NCI-H446 (cell line): ENCODE measurements around the gene OSBP2.
"Not testable (repeated sequence)": the region's sequence is repeated elsewhere in the genome, so short reads cannot be mapped to it uniquely, and the experiment has no call there.

Source experiments
- DNase-seq, 2 experiments: peaks; one replicate each; lab custom pipeline; 2025; lab: John Stamatoyannopoulos, UW

Gene OSBP2

GRCh38 chr22:30763815-30764673 is 69.4 kb downstream of the OSBP2 start:
- DNase-seq: peak; percentile 40 to 81

- DNase-seq: no peak
Observed at GRCh38 chr22:30767661-30768060, 73.0 kb downstream of the OSBP2 start.

GRCh38 chr22:30770716-30771115 is 76.0 kb downstream of the OSBP2 start:
- DNase-seq: no peak

GRCh38 chr22:30773919-30774318 is 79.2 kb downstream of the OSBP2 start:
- no peak for DNase-seq

GRCh38 chr22:30774566-30774965 is 79.9 kb downstream of the OSBP2 start:
- no peak for DNase-seq

- DNase-seq: no peak
Observed at GRCh38 chr22:30776476-30776875, 81.8 kb downstream of the OSBP2 start.

GRCh38 chr22:30777146-30777545 is 82.5 kb downstream of the OSBP2 start:
- DNase-seq: not testable (repeated sequence)

- peak in 1 of 2 experiments; percentile 21 for DNase-seq
Observed at GRCh38 chr22:30777587-30777986, 82.9 kb downstream of the OSBP2 start.

- no peak for DNase-seq
Observed at GRCh38 chr22:30778261-30778660, 83.6 kb downstream of the OSBP2 start.

GRCh38 chr22:30780026-30780425 is 85.4 kb downstream of the OSBP2 start:
- DNase-seq: no peak

GRCh38 chr22:30781271-30781875 is 86.7 kb downstream of the OSBP2 start:
- DNase-seq: no peak

- no peak for DNase-seq
Observed at GRCh38 chr22:30782613-30783012, 87.9 kb downstream of the OSBP2 start.

GRCh38 chr22:30783021-30783420 is 88.3 kb downstream of the OSBP2 start:
- no peak for DNase-seq

GRCh38 chr22:30785527-30785926 is 90.9 kb downstream of the OSBP2 start:
- DNase-seq: no peak

GRCh38 chr22:30790366-30790765 is 95.7 kb downstream of the OSBP2 start:
- DNase-seq: no peak

GRCh38 chr22:30792456-30792855 is 97.8 kb downstream of the OSBP2 start:
- DNase-seq: no peak

- DNase-seq: no peak
Observed at GRCh38 chr22:30795118-30795517, 100.4 kb downstream of the OSBP2 start.

- DNase-seq: no peak
Observed at GRCh38 chr22:30801695-30802094, 107.0 kb downstream of the OSBP2 start.

- DNase-seq: peak in 1 of 2 experiments; percentile 78
Observed at GRCh38 chr22:30802202-30803166, 107.8 kb downstream of the OSBP2 start.

- no peak for DNase-seq
Observed at GRCh38 chr22:30803679-30804078, 109.0 kb downstream of the OSBP2 start.

GRCh38 chr22:30804626-30805025 is 110.0 kb downstream of the OSBP2 start:
- DNase-seq: no peak

- peak; percentile 37 to 72 for DNase-seq
Observed at GRCh38 chr22:30806391-30806861, 111.8 kb downstream of the OSBP2 start.
